GM18907 (cell line): ENCODE results near the gene ATP1A2.

Experiments
- ATAC-seq: cut with Tn5 transposase; IDR thresholded peaks from one replicate; pipeline ENCODE4 v1.9.1; 2021; ENCODE audit warnings: mild to moderate bottlenecking, moderate library complexity; ENCODE audit not compliant: unreplicated experiment

Gene ATP1A2

DNA sequence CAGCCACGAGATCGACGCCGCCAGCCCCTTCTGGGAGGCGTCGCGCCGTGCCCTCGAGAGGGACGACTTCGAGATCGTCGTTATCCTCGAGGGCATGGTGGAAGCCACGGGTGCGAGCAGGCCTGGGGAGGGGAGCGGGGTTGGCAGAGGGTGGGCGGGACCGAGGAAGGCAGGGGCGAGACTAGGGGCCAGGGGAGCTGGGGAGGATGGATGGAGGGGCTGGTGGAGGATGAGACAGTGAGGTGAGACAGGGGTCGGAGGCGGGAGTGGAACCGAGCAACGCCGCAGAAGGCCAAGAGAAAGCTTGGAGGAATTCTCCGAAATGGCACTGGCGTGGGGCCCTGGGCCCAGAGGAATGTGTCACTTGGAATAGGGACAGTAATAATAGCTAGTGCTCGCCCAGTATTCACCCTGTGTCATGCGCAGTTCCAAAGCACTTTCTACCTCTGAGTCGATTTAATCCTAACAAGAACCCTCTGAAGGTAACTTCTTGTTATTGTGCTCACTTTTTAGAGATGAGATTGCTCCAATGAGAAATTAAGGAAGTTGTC is 30.7 kb upstream of the ATP1A2 start:
- ATAC-seq, result no peak

DNA sequence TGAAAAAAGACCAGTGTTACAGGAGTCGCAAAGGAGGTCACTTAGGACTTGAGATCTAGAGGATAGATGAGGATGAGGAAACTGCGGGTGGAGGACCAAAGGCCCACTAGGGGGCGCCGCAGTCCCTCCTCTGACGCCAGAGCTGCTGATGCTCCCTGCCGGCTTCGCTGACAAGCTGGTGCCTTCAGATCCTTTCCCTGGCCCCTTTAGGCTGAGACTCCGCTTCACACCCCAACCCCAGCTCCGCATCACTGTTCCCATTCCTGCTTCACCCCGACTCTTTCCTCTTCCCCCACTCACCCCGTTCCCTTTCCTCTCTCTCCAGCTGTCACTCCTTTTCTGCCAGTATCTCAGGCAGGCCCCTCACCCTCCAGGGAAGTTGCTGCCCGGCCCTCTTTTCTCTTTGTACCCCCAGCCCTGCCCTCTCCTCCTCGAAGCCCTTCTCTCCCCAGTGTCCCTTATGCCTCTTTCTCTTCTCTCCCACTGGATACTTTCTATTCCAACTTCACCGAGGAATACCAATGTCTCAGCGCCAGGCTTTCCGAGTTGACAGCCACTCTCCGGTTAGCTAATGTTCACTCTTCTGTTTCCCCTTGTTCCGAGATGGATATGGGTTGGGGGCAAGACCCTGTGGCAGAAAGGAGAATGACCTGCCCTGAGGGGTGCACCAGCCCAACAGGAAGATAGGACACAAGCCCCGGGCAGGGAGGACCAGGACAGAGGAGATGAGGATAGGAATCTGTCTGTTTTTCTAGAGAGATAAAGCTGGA is 29.7 kb upstream of the ATP1A2 start:
- ATAC-seq, result no peak

DNA sequence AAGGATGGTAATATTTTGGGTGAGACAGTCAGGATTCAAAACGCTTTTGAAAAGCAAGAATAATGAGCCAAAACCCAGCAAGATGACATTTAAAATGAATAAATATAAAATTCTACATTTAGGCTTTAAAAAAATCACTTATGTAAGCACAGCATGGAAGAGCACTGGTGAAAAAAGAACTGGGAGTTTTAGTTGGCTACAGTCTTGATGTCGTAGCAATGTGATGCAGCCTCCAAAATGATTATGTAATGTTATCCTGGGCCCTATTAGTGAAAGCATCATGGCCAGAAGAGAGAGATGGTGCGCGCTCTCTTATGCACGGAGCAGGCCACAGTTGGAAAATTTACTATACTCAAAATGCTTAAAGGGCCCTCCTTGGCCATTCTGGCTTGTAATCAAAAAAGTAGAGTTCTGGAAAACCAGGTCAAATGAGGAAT is 29.1 kb upstream of the ATP1A2 start:
- no peak for ATAC-seq

DNA sequence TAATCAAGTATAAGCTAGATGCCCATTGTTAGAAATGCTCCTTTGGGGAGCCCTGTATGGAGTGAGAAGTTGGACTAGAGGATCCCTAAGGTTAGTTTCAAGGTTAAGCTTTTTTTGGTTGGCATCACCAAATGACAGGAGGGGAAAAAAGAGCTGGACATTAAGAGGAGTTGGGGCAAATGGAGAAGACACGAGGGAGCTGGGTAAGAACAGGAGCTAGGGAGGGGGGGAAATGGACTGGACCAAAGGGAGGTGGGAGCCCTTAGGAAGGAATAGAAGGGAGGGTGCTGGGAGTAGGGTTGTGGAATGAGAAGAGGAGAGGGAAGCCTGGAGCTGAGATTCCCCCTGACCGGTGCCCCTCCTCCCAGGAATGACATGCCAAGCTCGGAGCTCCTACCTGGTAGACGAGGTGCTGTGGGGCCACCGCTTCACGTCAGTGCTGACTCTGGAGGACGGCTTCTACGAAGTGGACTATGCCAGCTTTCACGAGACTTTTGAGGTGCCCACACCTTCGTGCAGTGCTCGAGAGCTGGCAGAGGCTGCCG is 28.4 kb upstream of the ATP1A2 start:
- ATAC-seq, result no peak

DNA sequence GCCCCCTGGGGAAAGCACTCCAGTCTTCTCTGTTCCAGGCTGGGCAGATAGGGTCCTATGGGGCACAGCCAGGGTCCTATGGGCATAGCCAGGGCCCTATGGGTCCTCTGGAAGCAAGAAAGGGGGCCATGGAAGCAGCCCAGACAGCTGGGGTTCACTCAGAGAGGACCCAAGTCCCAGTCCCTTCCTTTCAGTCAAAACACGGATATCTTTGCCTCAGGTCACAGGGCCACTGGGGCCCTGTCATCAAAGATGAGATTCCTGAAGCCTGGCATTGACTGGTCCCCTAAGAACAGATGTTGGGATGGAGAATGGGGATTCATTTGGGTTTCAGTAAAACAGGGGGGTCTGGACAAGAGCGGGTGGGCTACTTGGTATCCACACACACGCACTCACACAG is 25.7 kb upstream of the ATP1A2 start:
- ATAC-seq, result no peak

DNA sequence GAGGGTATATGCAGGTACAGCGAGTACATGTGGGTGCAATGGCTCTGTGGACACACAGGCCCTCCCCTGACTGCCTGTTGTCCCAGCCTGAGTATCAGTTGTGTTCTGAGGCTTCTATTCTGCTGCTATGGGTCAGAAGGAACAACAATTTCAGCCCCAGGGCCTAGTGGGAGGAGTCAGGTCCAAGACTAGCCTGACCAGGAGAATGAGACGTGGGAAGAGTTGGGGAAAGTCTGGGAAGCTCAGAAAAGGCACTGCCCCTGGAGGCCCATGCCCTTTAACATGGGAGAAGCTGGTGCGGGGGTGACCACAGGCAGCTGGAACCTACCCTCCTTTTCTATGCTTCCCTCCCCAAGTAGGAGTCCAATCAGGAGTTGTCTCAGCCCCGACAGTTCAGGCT is 24.8 kb upstream of the ATP1A2 start:
- ATAC-seq, result no peak

DNA sequence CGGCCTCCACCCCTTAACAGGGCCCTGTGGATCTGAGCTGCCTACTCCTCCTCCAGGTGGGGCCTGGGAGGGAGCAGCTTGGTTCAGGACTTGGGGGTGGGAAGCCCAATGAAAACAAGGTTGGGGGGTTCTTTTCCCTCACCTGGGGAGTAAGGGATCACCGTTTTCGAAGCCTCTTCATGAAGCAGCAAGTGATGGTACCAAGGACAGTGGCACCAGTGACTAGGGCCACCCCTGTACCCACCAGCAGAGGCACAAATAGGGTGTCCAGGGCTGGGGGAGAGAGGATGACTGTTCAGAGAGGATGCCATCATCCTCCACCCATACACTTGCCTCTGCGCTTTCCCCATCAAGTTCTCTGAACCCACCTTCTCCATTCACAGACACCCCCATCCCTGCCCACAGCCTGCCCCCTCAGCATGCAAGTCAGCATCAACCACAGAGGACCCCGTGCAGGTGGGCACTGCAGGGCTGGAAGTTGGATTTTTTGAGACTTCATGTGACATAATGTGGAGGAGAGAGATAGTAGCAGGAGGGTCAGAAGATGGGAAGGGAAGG is 23.8 kb upstream of the ATP1A2 start:
- no peak for ATAC-seq

DNA sequence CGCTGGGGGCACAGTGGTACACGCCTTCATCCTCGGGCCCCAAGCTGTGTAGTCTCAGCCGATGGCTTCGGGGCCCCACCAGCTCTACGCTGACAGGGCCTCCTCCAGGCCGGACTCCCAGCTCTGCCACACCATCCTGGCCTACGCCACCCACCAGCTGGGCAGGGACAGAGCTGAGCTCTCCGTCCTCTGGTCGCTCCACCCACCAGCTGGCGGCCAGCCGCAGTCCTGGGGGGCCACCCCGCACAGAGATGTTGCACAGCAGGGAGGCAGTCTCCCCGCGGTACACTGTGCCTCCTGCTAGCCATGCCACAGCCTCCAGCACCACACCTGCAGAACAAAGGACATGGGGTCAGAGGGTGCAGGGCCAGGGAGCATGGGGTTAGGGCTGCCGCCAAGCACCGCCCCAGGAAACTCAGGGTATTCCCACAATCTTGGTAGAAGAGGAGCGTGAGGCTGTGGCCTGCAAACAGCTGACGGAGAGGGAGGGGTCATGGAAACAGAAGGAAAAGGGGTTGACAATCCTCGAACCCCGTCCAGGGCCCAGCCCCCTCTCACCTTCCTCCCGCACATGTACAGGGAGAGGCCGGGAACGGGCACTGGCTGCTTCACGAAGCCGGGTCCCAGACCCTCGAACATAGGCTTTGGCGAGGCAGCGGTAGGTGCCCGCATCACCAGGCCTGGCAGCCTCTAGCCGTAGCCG is 23.0 kb upstream of the ATP1A2 start:
- ATAC-seq, result no peak

DNA sequence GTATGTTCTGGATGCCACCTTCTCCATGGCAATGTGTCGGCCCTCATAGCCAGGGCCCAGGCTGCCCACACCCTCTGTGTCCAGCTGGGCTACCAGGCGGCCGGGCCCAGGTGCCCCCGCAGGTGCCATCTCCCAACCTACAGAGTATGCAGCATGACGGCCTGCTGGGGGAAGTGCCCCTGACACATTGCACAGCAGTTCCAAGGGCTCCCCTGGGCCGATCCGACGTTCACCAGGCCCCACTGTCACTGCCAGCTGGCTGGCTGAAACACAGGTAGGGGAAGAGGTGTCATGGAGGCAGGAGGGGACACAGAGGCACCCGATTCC is 22.5 kb upstream of the ATP1A2 start:
- ATAC-seq, result no peak

DNA sequence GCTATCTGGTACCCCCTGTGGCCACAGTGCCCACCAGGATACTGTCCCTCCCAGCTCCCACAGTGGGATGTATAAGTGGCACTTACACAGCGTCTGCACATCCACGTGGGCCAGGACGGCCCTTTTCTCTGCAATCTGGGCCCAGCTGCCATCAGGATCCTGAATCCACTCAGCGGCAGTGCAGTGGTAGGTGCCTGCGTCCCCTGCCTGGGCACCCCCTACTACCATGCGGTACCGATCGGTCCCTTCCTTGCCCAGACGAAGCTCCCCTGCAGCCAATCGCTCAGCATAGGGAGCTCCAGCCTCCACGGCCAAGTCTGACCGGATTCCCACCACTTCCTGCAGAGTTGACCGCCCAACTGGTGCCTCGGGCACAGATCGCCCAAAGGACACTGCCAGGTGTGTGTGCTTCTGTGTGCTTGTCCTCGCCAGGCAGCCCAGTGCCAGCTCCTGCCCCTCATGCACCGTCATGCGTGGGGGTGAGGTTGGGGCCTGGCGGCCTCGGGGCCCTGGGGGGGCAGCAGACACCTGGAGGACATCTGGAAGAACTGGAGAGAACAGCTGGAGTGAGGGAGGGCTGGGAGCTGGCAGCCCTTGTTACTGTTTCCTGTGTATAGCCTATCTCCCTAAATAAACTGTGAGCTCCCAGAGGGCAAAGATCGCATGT is 21.8 kb upstream of the ATP1A2 start:
- ATAC-seq, result no peak

DNA sequence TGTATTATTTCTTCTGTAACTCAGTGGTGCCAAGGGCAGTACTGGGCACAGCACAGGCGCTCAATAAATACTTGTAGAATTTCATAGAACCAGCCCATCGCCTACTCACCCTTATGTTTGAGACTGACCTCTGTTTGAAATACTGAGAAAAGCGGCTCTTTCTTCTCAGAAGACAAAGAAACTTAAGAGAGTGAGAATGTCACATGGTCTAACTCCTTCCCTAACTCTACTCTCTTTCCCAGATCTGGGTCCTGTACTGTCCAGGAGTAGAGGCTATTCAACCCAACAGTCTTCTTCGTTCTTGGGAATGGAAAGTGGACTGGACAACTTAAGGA is 21.3 kb upstream of the ATP1A2 start:
- no peak for ATAC-seq

DNA sequence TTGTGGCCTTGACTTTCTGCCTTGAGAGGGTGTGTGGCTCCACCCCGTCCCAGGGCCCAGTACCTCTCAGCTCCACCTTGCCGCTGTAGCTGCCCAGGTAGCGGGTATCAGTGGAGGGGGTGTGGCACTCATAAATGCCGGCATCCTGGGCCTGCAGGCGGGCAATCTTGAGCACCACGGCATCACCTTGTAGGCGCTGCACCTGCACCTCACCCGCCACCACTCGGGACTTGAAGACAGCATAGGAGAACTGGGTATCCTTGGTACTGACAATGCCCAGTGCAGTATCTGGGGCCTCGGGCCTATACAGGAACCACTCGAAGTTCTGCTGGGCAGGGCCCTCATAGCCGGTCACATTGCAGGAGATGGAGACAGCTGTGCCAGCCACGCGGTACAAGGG is 20.8 kb upstream of the ATP1A2 start:
- ATAC-seq, result no peak

DNA sequence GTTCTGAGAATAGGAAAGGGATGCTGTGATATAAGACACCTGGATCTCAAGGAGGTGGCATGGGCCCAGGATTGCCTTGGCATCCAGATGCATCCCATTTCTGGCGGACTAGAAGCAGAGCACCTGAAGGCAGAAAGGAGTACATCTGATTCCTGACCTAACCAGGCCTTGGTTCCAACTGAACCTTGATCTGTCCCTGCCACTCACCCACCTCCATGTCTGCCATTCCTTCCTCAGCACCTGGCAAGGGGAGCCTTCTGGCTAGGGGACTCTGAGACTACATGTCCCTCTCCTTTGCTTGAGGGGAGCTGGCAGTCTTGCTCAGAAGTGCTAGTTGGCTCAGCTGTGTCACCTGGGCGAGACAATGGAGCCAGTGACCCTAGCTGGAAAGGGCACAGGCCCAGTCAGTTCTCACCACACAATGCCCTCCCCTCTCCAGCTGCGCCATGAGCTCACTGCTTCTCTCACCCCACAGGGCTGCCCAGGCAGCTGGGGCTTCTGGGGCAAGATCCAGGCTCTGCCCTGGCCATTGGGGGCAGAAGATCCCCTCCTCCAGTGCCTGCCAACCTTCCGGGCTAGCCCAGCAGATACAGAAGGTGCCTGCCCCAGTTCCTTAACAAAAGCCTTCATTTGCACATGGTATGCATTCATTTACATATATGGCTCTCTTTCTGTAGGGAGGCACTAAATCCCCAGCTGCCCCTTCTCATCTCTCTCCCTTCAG is 20.0 kb upstream of the ATP1A2 start:
- ATAC-seq, result no peak

DNA sequence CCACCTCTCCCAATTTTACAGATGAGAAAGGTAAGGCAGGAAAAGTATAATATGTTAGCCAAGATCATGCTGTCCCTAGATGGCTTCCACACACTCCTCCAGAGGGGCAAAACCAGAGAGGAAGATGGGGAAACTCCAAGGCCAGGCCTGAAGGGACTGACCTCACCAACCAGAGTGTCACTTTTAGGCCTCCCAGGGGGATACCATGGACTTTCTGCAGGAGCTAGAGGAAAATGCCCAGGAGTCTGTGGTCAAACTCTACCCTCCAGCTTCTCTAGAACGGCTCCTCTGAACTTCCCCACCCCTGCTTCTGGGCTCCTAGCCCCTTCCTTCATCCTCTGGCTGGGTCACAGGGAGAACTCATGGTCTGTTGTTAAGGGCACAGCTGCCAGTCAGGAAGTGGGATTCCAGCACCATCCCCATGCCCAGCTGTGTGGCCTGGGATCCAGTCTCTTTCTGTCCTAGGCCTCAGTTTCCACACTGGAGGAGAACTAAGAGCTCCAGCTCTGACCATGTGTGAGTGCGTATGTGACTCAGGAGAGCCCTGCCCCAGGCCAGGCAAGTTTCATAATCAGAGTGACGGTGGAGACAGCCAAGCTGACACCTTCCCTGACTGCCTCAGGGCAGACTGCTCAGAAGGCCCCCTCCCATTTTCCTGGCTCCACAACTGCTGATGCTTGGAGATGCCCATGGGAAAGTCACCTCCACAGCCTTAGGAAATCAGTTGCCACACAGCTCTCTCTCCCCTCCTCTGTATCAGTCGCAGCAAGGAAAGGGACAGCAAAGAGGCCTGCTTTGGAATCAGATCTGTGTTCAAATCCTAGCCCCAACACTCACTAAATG is 19.1 kb upstream of the ATP1A2 start:
- ATAC-seq, result no peak

DNA sequence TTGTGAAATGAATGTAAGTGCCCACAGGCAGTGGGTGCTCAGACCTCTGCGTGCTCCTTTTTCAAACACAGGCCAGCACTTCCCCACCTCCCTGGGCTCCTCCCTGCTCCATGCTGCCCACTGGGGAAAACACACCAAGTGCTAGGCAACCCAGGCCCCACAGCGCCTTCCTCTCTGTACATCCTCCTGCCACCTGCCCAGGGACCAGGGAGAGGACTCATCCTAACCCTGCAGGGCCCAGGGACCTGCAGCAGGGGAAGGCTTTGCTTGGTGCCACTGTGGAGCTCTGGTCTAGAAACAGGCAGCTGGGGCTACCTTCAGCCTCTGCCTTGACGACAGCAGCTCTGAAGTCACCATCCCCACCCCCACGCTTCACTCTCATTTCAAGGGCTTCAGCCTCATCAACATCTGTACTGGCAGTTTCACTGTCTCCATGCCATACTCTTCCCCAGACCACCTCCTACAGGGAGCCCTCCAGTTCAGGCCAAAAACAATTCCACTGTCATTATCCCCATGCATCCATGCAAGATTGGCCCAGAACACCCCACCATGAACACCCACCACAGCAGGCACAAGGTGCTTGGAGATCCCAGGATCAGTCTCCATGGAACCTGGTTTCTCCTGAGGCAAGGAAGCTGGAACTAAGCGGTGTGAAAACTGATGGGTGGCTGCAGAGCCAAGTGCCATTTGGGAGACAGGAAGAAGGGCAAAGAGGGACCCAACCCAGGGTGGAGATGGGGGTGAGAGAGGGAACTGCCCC is 18.2 kb upstream of the ATP1A2 start:
- ATAC-seq, result no peak

DNA sequence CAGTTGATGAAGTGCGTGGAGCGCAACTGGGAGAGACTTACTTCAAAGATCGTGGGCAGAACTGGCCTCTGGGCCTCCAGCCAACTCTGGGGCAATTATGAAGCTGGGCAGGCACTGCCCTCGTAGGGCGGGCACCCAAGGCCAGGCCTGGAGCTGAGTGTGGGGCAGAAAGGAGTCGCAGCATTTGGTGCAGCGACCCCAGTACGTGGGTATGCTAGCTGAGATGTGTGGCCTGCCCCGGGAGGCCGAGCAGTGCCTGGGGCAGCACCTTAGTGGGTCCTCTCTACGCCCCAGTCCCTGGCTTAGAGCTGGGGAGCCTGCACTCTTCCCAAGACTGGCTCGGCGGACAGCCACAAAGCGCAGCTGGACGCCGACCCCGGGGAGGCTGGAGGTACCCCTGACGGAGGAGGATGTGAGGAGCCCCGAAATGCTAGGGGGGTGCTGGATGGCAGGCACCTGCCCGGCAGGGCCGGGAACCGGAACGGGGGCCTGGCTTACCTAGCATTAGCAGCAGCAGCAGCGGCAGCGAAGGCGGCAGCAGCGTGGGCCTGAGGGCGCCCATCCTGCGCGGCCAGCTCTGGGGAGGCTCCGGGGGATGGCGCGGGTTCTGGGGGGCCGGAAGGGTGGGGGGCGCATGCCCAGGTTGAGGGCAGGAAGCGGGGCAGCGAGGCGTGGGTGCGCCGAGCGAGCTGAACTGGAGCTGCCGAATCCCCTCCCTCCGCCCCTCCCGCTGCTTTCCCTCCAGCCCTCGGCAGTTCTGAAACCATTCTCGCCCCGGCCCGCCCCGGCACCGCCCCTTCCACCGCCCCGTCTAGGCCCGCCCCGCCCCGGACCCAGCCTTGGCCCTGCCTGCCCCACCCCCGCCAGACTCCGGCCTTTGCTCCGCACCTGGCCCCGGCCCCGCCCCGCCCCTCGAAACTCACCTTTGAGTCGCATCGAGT is 17.4 kb upstream of the ATP1A2 start, which contains the start of gene IGSF8:
IGSF8 (minus strand) TSS at position 709 of the 941 bp plus-strand sequence; CDS start at position 562, 147 bp downstream.
- peak; percentile 47 for ATAC-seq

DNA sequence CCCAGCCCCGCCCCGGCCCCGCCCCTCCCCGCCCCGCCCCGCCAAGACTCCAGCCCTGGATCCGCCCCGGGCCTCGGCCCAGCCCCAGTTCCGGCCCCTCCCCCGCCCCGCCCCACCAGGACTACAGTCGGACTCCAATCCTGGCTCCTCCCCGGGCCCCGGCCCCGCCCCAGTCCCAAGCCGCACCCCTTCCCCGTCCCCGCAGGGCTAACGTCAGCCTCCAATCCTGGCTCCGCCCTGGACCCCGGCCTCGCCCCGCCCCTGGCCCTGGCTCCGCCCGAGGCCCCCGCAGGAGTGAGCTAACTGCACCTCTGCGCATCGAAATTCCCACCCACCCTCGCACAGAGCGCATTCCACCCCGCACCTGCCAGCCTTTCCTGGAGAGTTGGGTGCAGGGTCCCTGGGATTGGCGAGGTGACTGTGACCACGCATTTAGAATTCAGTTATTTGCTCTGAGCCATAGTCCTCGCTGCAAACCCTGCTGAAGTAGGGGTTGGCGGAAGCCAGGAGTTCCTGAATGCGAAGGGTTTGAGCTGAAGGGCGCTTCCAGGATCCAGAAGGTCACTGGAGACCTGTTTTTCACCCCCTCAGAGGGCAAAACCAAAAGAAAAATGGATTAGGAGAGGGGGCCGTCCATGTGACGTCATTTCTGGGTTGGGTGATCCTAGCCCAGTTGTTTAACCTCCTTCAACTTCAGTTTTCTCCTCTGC is 16.6 kb upstream of the ATP1A2 start:
- ATAC-seq, result peak; percentile 81
